Body of pancreas (tissue), 4 donors: ENCODE measurements around the gene PKN1. TPM values are rescaled to one million over a fixed set of nuclear protein-coding genes. Genes with fewer than 3 reads are reported as not detected.

Experiments used
- ATAC-seq: fragments of 150-250 bp; one replicate; pipeline ENCODE4 v1.9.1; 2016
- DNase-seq, 4 donors: peaks; one replicate each; pipeline ENCODE4 v3.0.0-alpha.2; 2019
- H3K27ac ChIP-seq, 4 donors: fragments of 200-600 bp; sonication (generic); 1 replicate in 3 of 4; 2 replicates in 1 of 4; pipeline versions ENCODE4 v1.5.1 to v1.6.1; 2016 to 2019; ENCODE audit warnings: mild to moderate bottlenecking in 1 of 4, mixed read lengths in 1 of 4, moderate library complexity in 1 of 4
- H3K27me3 ChIP-seq, 2 donors: fragments of 200-600 bp; sonication (generic); one replicate each; pipeline ENCODE4 v1.6.0; 2016; ENCODE audit warnings: mild to moderate bottlenecking in 1 of 2
- H3K36me3 ChIP-seq, 2 donors: fragments of 200-600 bp; sonication (generic); replicated peaks in 1 of 2; 2 replicates each; pipeline ENCODE4 v1.5.1; 2016; ENCODE audit warnings: low read depth in 2 of 2; ENCODE audit not compliant: insufficient read depth in 1 of 2
- H3K4me1 ChIP-seq: fragments of 200-600 bp; sonication (generic); one replicate; pipeline ENCODE4 v1.6.0; 2016
- H3K4me3 ChIP-seq, 2 donors: fragments of 200-600 bp; sonication (generic); 1 replicate in 1 of 2; 2 replicates in 1 of 2; pipeline ENCODE4 v1.5.1; 2016 to 2019
- H3K9me3 ChIP-seq, 3 donors: fragments of 200-600 bp; sonication (generic); 1 replicate in 2 of 3; 2 replicates in 1 of 3; pipeline ENCODE4 v1.5.1; 2016
- CTCF ChIP-seq, 7 experiments: fragments of 450-650 bp in 4 of 7; fragments of 200-600 bp in 3 of 7; sonication (generic) in 3 of 7; IDR thresholded peaks; one replicate each; pipeline ENCODE4 v1.5.1; 2016 to 2019; ENCODE audit warnings: antibody characterized with exemption in 7 of 7
- POLR2A ChIP-seq, 3 donors: fragments of 450-650 bp; IDR thresholded peaks; one replicate each; pipeline ENCODE4 v1.6.1; 2016; ENCODE audit warnings: antibody characterized with exemption in 3 of 3, mild to moderate bottlenecking in 2 of 3
- WGBS, 2 donors: methylation state at CpG; one replicate each; pipeline ENCODE4 v1.1.5; 2017; 5-methylcytosine and 5-hydroxymethylcytosine counted together
- intact Hi-C: fragments of 100-400 bp; cut with DNase I; formaldehyde crosslinking; loops from one replicate; pipeline ENCODE4 v1.15.1; 2023
- total RNA-seq, 2 donors: library from RNA; depleted of rRNA; stranded (reverse); fragments of >200 nt; gene quantifications; one replicate each; pipeline ENCODE4 v1.1.0, GENCODE V29; 2016

Gene PKN1
- total RNA-seq, 2 donors from 2014 or later = 82.5 to 83.4 TPM

- H3K4me3 ChIP-seq = no peak overlapping the region
- intact Hi-C loops = no loop called here
- no peak for ATAC-seq
- peaks cover 25% of the 10 kb centered on the region for H3K4me1 ChIP-seq
- WGBS, 2 donors = 58 to 73% methylated on average over 6 of the region's 6 CpGs
- TF ChIP-seq POLR2A (IDR thresholded peaks at IDR 0.05) (no peak), CTCF (IDR thresholded peaks at IDR 0.05) (no peak)
- DNase-seq = no peak
- H3K27me3 ChIP-seq = no peaks in the 10 kb centered on the region
- H3K9me3 ChIP-seq = no peaks in the 10 kb centered on the region
- no peak overlapping the region for H3K27ac ChIP-seq
- H3K36me3 ChIP-seq = peaks cover 0 to 10% of the 10 kb centered on the region in 2 donors
These were observed 16.3 kb upstream of the PKN1 start for GRCh38 chr19:14416817-14417231.

GRCh38 chr19:14418856-14419105 is 14.3 kb upstream of the PKN1 start:
- H3K36me3 ChIP-seq = no peaks in the 10 kb centered on the region

DNA sequence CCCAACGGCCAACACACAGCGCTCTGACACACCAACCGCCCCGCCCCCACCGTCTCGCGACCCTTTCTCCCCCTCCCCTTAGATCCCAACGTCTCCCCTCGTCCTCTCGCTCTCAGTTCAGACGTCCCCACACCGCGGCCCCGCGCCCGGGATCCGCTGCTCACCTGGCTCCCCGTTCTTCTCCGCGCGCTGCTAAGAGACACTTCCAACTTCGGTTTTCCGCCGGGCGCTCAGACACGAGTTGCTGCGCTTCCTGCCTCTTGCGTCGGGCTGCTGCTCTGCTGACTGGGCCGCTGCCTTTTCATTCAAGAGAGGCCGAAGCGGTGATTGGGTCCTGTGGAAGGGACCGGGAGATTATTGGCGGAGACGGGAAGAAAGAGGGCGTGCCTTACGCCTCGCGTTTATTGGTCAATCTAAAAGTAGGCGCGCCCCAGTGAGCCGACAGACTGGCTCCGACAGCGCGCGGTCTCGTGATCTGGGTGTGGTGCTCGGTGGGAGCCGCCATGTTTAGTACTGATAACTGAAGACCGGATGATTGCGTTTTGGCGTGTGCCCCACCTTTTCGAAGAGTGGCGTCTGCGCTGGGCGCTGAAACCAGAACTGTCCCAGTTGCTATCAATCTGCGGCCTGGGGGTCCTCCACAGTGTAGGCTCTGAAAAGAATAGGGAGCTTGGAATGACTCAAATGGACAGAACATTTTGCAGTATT is 13.8 kb upstream of the PKN1 start, which contains the start of gene DDX39A:
DDX39A (minus strand) TSS at position 236 of the 708 bp plus-strand sequence. CDS start 6,121 bp downstream, outside the sequence.
- peak; percentile 99 for ATAC-seq
- TF ChIP-seq POLR2A (IDR thresholded peaks at IDR 0.05) (peak in 2 of 3 donors; percentile 80 to 83), CTCF (IDR thresholded peaks at IDR 0.05) (peak in 2 of 7 experiments; percentile 4 to 11)
- intact Hi-C loops = no loop called here

More at GRCh38 chr19:14418856-14419105, 14.3 kb upstream of the PKN1 start:
- no peak for TF ChIP-seq CTCF (IDR thresholded peaks at IDR 0.05)
- no peak for TF ChIP-seq POLR2A (IDR thresholded peaks at IDR 0.05)
- no peaks in the 10 kb centered on the region for H3K9me3 ChIP-seq
- ATAC-seq = no peak
- no peaks in the 10 kb centered on the region for H3K27me3 ChIP-seq
- 0% methylated on average over 6 to 20 of the region's 23 CpGs for WGBS, 2 donors
- peaks cover 25% of the 10 kb centered on the region for H3K4me1 ChIP-seq
- H3K4me3 ChIP-seq = peak overlapping the region; percentile 61 to 94
- no peak for DNase-seq
- intact Hi-C loops = no loop called here
- peak overlapping the region; percentile 67 to 93 (median 80) for H3K27ac ChIP-seq

DNA sequence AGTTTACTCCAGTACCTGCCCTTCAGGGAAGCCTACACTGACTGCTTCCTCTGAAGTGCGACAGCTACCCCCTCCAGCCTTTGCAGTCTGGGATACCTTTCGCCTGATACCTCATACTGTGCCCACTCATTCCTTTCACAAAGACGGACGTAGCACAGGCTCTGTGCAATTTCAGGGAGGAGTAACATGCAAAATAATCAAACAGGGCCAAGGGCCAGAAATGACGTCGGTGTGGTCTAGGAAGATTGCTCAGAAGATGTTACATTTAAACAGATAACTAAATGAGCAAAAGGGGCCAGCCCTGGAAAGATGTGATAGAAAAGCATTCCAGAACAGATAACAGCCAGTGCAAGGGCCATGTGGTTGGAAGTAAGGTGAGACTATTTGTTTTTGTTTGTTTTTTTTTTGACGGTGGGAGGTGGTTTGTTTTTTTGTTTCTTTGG is 7.4 kb upstream of the PKN1 start:
- H3K4me1 ChIP-seq = no peaks in the 10 kb centered on the region
- TF ChIP-seq CTCF (IDR thresholded peaks at IDR 0.05) (no peak), POLR2A (IDR thresholded peaks at IDR 0.05) (no peak)
- intact Hi-C loops = no loop called here
- H3K4me3 ChIP-seq = no peak overlapping the region
- H3K27me3 ChIP-seq = no peaks in the 10 kb centered on the region
- H3K36me3 ChIP-seq = no peaks in the 10 kb centered on the region
- ATAC-seq (no peak), DNase-seq (no peak)
- 67% methylated on average over 7 of the region's 7 CpGs for WGBS, 2 donors
- no peaks in the 10 kb centered on the region for H3K9me3 ChIP-seq
- no peak overlapping the region for H3K27ac ChIP-seq

More for the DNA sequence above, 13.8 kb upstream of the PKN1 start, which contains the start of gene DDX39A:
- no peaks in the 10 kb centered on the region for H3K27me3 ChIP-seq
- no peaks in the 10 kb centered on the region for H3K36me3 ChIP-seq
- WGBS, 2 donors = 0 to 1% methylated on average over 49 to 53 of the region's 57 CpGs
- peaks cover 25% of the 10 kb centered on the region for H3K4me1 ChIP-seq
- H3K4me3 ChIP-seq = peak within 1 kb of the TSS; percentile 61 to 94
- no peaks in the 10 kb centered on the region for H3K9me3 ChIP-seq
- peak; percentile 97 to 99 (median 98) for DNase-seq
- H3K27ac ChIP-seq = peak within 1 kb of the TSS; percentile 67 to 93 (median 80)

DNA sequence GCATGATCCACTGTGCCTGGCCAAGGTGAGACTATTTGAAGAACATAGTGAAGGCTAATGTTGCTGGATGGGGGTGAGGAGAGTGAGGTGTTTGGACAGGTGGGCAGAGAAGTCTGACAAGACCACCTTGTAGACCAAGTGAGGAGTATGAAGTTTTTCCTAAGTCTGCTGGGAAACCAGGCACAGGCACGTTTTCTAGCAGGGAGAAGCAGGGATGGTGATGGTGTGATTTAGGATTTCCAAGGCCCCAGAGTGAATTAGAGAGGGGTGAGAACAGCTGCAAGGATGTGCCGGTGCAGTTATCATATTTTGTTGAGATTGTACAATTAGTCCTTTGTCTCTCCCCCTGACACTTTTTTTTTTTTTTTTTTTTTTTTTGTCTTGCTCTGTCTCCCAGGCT is 5.6 kb upstream of the PKN1 start:
- Histone ChIP-seq H3K4me3 (no peak overlapping the region), H3K36me3 (no peaks in the 10 kb centered on the region), H3K9me3 (no peaks in the 10 kb centered on the region), H3K27me3 (no peaks in the 10 kb centered on the region), H3K27ac (no peak overlapping the region), H3K4me1 (peaks cover 10% of the 10 kb centered on the region)
- intact Hi-C loops = no loop called here
- 58 to 66% methylated on average over 2 of the region's 2 CpGs for WGBS, 2 donors
- DNase-seq (no peak), ATAC-seq (no peak)
- TF ChIP-seq CTCF (IDR thresholded peaks at IDR 0.05) (no peak), POLR2A (IDR thresholded peaks at IDR 0.05) (no peak)
